ENCODE data around the gene AHRR. TPM values are rescaled to one million over a fixed set of nuclear protein-coding genes. Genes with fewer than 3 reads are reported as not detected.
A peak's percentile ranks its signal among the peaks of the same experiment; 100 is the strongest.
"Not testable (repeated sequence)": the region's sequence is repeated elsewhere in the genome, so short reads cannot be mapped to it uniquely, and the experiment has no call there.

The AHRR gene
- total and polyA plus RNA-seq, 2 of the 4 experiments (the other 2 are of a cell fraction), result 15.6 to 37.1 TPM

DNA sequence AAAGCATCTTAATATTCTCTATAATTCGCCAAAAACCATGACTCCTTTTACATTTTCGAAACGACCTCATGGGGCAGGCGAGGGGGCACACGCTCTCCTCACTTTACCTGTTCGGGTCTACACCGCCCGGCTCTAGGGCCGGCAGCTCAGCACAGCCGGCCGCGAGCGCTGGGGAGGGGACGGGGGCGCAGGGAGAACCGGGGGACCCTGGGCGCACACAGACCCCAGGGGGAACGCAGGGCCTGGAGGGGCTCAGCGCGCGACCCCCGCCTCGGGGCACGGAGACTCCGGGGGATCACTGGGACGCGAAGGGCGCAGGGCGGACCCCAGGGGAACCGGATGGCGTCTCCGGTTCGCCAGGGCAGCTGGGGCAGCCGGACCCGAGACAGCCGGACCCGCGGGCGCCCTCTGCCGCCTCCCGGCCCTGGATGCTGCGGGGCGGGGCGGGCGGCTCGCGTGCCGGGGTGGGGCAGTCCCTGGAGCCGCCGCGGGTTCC lies at the start of gene AHRR (continued):
- peak; percentile 62 for TF ChIP-seq CTCF (conservative IDR thresholded peaks at IDR 0.05; ENCODE audit: low read depth, low read length)
- peak; percentile 91; the same call in 1 of the 2 replicates for TF ChIP-seq MAZ (IDR thresholded peaks at IDR 0.05; ENCODE audit: borderline replicate concordance, low read depth, low read length)
- peak; percentile 46 for TF ChIP-seq RAD21 (IDR thresholded peaks at IDR 0.05; ENCODE audit: low read length)

- H2BK5ac ChIP-seq (ENCODE audit: low read depth, low read length, poor library complexity, severe bottlenecking), result peak overlapping the region; percentile 66
- H4K20me1 ChIP-seq (ENCODE audit: insufficient read depth, low read length); H3K4me1 ChIP-seq (ENCODE audit: control insufficient read depth, insufficient read depth, low read length); H2BK20ac ChIP-seq (ENCODE audit: low read depth, low read length); H3K23ac ChIP-seq (ENCODE audit: low read depth, low read length); H3K18ac ChIP-seq (ENCODE audit: low read depth, low read length); H2BK120ac ChIP-seq (ENCODE audit: low read depth, low read length); intact Hi-C loops (cut with micrococcal nuclease); POLR2A ChIA-PET (ENCODE audit: unreplicated experiment); DNase-seq; in situ Hi-C loops (cut with MboI; ENCODE audit: low sequenced_read_pairs); H4K91ac ChIP-seq (ENCODE audit: insufficient read depth, low read depth, low read length); H3K9me1 ChIP-seq (ENCODE audit: insufficient read depth, low read length); BruUV-seq (replicated peaks); H2BK15ac ChIP-seq (ENCODE audit: low read depth, low read length); H4K5ac ChIP-seq (ENCODE audit: low read depth, low read length); H3K9me3 ChIP-seq (ENCODE audit: control insufficient read depth, insufficient read depth, low read length); H3K4me2 ChIP-seq (ENCODE audit: low read depth, low read length); H3K27me3 ChIP-seq (ENCODE audit: control insufficient read depth, insufficient read depth, low read length); dilution Hi-C loops (cut with HindIII; ENCODE audit: low sequenced_read_pairs, unreplicated experiment); CTCF ChIA-PET: not testable (repeated sequence)
- H3K14ac ChIP-seq (replicated peaks; ENCODE audit: low read depth, low read length), result 0 out of 2 replicates have a peak overlapping the region, but pooled peaks have one; percentile 73
- peak overlapping the region; percentile 73 for H3K27ac ChIP-seq (ENCODE audit: insufficient read depth, low read length)
- peak overlapping the region; percentile 62 for H3K4me3 ChIP-seq (ENCODE audit: insufficient read depth, low read depth, low read length)
- H3K9ac ChIP-seq (ENCODE audit: low read depth, low read length), result peak overlapping the region; percentile 68
- H3K79me1 ChIP-seq (ENCODE audit: low read depth in 1 of 2, low read length in 2 of 2), result peaks cover 2 to 25% of the 10 kb centered on the region in 2 experiments; a peak in 3 of 4 replicates
- H2AK5ac ChIP-seq (ENCODE audit: low read depth, low read length), result peak overlapping the region; percentile 82; the same call in 1 of the 2 replicates
- no CpG with 5 or more reads among the region's 41 CpGs for WGBS, 2 experiments (ENCODE audit: extremely low coverage in 2 of 2, insufficient read length in 1 of 2)
- peak overlapping the region; percentile 93 for H2AK9ac ChIP-seq (replicated peaks; ENCODE audit: low read depth, low read length, poor library complexity)
- H3K56ac ChIP-seq (ENCODE audit: extremely low read depth, insufficient read depth, low read length), result peak overlapping the region; percentile 69; the same call in 1 of the 2 replicates
- 0 out of 2 replicates have a peak overlapping the region, but pooled peaks have one; percentile 19 for H3K4ac ChIP-seq (ENCODE audit: low read depth, low read length)
- H4K8ac ChIP-seq (ENCODE audit: low read depth in 2 of 2, low read length in 2 of 2), result peak overlapping the region in 1 of 2 experiments; percentile 53; a peak in 1 of 4 replicates
- peak overlapping the region; percentile 95 for H2AFZ ChIP-seq (replicated peaks; ENCODE audit: low read length, poor library complexity)
- H3K36me3 ChIP-seq (ENCODE audit: control insufficient read depth, insufficient read depth, low read length), result peaks cover 12% of the 10 kb centered on the region
- peak; percentile 12 for ATAC-seq (ENCODE audit: low read depth)
Observed at GRCh38 chr5:271828-272167, 49.7 kb upstream of the AHRR start.
